GM10248 (cell line): Measurements from ENCODE around the gene MUC12.

Source experiments
- CTCF ChIA-PET: fragments of 300-600 bp; sonication (Branson Sonifier 250); formaldehyde crosslinking; extraction: SDS; loops from one replicate; lab custom pipeline; 2021; ENCODE audit warnings: antibody characterized with exemption; lab: Yijun Ruan, JAX
- POLR2A ChIA-PET: fragments of 350-650 bp; sonication (Branson Sonifier 250); formaldehyde crosslinking; extraction: SDS; loops from one replicate; lab custom pipeline; 2020; ENCODE audit warnings: antibody characterized with exemption; lab: Yijun Ruan, JAX
- DNase-seq: peaks from one replicate; pipeline ENCODE4 v3.0.0; 2012; ENCODE audit errors: extremely low spot score
- TF ChIP-seq, protein P1 (sequence below): IDR thresholded peaks from 2 replicates; pipeline ENCODE4 v1.5.1; 2012; ENCODE audit warnings: mild to moderate bottlenecking, low read depth; ENCODE audit errors: extremely low read depth, missing control alignments, control extremely low read depth

Gene MUC12

DNA sequence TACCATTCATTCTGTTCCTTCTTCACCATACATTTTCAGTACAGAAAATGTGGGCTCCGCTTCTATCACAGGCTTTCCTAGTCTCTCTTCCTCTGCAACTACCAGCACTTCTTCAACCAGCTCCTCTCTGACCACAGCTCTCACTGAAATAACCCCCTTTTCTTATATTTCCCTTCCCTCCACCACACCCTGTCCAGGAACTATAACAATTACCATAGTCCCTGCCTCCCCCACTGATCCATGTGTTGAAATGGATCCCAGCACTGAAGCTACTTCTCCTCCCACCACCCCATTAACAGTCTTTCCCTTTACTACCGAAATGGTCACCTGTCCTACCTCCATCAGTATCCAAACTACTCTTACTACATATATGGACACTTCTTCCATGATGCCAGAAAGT, 9.5 kb upstream of the MUC12 start:
- POLR2A ChIA-PET, result no interaction called here
- TF ChIP-seq, protein P1, sequence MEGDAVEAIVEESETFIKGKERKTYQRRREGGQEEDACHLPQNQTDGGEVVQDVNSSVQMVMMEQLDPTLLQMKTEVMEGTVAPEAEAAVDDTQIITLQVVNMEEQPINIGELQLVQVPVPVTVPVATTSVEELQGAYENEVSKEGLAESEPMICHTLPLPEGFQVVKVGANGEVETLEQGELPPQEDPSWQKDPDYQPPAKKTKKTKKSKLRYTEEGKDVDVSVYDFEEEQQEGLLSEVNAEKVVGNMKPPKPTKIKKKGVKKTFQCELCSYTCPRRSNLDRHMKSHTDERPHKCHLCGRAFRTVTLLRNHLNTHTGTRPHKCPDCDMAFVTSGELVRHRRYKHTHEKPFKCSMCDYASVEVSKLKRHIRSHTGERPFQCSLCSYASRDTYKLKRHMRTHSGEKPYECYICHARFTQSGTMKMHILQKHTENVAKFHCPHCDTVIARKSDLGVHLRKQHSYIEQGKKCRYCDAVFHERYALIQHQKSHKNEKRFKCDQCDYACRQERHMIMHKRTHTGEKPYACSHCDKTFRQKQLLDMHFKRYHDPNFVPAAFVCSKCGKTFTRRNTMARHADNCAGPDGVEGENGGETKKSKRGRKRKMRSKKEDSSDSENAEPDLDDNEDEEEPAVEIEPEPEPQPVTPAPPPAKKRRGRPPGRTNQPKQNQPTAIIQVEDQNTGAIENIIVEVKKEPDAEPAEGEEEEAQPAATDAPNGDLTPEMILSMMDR, result no peak
- DNase-seq, result no peak
- CTCF ChIA-PET, result interaction anchor here (1.0 kb wide), 1 partner anchor 99 kb away, joined by 3 read pairs; no protein-coding TSS in a partner anchor

DNA sequence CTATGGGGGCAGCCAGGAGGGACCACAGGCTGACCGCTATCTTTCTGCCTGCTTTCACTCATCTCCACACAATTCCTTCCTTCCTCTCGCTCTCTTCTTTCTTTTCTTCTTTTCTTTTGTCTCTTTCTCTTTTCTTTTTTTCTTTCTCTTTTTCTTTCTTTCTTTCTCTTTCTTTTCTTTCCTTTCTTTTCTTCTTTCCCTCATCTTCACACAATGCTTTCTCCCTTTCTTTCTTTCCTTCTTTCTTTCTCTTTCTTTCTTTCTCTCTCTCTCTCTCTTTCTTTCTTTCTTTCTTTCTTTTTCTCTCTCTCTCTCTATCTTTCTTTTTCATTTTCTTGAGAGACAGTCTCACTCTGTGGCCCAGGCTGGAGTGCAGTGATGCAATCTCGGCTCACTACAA, 6.8 kb upstream of the MUC12 start:
- DNase-seq, result no peak
- ChIA-PET POLR2A (no interaction called here), CTCF (no interaction called here)
- TF ChIP-seq, protein P1, result no peak

DNA sequence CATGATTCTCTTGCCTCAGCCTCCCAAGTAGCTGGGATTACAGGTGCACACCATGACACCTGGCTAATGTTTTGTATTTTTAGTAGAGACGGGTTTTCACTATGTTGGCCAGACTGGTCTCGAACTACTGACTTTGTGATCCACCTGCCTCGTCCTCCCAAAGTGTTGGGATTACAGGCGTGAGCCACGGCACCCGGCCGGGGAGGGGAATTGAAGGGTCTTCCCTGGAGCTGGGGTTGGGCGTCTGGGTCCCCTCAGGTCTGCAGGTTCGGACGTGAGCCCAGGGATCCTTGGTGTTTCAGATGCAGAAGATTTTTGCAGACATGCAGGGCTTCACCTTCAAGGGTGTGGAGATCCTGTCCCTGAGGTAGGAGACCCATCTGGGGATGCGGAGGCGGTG, 6.0 kb upstream of the MUC12 start:
- CTCF ChIA-PET, result no interaction called here
- DNase-seq, result no peak
- POLR2A ChIA-PET, result no interaction called here
- TF ChIP-seq, protein P1, result no peak

DNA sequence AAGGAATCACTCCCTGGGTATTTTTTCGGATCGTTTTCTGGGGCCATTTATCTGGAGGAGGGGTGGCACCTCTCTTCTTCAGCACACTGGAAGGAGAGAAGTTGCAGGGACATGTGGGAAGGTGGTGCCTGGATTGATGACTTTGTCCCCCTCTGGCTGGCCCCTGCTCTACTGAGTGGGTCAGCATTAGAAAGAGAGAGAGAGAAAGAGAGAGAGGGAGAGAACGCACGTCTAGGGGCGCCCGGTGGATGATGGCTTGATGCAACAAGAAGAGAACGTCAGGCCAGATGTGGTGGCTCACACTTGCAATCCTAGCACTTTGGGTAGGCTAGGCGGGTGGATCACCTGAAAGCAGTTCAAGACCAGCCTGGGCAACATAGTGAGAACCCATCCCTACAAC, 5.5 kb upstream of the MUC12 start:
- CTCF ChIA-PET, result no interaction called here
- no peak for DNase-seq
- TF ChIP-seq, protein P1, result no peak
- POLR2A ChIA-PET, result no interaction called here

DNA sequence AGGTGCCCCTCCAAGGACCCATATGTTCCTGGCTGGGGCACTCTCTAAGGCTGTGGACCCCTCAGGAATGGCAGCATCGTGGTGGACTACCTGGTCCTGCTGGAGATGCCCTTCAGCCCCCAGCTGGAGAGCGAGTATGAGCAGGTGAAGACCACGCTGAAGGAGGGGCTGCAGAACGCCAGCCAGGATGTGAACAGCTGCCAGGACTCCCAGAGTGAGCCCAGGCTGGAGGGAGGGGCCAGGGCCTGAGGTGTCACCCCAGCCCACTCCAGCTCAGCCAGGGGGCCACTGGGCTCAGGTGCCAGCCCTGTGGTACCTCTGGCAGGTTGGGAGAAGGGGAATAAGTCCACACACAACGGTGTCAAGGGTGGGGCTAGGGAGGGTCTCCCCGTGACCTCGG, 4.7 kb upstream of the MUC12 start:
- POLR2A ChIA-PET, result no interaction called here
- TF ChIP-seq, protein P1, result no peak
- CTCF ChIA-PET, result no interaction called here
- no peak for DNase-seq

DNA sequence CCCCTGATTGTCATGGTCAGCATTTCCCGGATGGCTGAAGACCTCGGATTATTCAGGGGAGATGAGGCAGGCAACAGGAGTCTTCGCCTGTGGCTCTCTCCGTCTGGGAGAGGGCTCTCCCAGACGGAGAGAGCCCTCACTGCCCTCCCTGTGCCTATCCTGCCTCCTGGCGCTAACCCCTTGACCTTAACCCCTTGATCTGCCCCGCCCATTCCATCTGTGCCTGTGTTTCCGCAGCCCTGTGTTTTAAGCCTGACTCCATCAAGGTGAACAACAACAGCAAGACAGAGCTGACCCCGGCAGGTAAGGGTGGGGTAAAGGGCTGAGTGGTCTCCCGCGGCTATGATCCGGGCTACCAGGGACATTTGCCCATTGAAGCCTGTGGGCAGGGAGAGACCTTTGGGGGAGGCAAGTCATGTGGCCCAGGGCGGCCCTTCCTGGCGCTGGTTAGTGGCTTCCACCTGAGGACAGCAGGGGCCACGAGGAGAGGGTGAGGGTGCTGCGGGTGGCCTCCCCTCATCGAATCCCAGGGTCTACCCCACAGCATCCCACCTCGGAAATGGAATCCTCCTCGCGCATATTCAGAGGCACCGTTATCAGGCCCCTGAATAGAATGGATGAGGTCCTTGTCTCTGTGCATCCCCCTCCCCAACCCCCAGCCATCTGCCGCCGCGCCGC, 4.2 kb upstream of the MUC12 start:
- TF ChIP-seq, protein P1, result no peak
- no peak for DNase-seq
- ChIA-PET CTCF (interaction anchor here (0.9 to 1.1 kb wide), 7 partner anchors 7 to 105 kb away, joined by 3 to 10 read pairs (median 3); no protein-coding TSS in a partner anchor), POLR2A (no interaction called here)
